Right hindlimb (tissue), 1 donor: ENCODE measurements around the gene NLGN3.
"Not testable (repeated sequence)": the region's sequence is repeated elsewhere in the genome, so short reads cannot be mapped to it uniquely, and the experiment has no call there.

Experiments used
- DNase-seq: peaks from one replicate; pipeline ENCODE4 v3.0.0-alpha.2; 2018

Gene NLGN3

DNA sequence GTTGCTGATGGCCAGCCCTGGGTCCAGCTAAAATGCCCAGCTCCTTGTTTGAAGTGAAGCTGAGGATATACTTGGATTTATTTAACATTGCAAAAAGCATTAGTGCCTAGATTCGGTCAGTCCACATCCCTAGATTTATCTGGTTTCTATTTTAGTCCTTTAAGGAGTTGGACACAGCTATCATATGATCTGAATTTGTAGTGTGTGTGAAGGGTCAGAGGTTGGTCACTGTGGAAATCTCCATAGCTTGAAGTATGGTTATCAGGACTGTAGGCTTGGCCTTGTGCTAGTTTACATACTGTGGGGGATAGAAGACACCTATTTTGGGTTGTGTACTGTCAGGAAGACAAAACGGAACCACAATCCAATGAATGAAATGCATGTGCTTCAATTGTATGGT lies 28.8 kb downstream of the NLGN3 start:
- DNase-seq = no peak

DNA sequence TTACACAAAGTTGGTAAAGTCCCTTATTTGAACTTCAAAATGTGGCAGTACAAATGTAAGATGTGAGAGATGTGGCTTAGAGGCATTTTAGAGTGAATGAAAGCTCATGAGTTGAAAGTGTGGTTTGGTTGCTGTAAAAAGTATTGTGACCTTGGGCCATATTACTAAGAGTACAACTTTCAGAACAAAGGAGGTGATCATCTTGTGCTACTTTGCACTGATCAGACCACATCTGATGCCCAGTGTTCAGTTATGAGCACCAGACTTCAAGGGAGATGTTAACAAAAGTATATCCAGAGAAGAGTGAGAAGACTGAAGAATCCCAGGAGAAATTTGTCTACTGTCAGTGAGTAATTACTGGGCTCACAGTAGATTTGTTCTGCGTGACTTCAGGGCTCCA lies 30.2 kb downstream of the NLGN3 start:
- DNase-seq = no peak

DNA sequence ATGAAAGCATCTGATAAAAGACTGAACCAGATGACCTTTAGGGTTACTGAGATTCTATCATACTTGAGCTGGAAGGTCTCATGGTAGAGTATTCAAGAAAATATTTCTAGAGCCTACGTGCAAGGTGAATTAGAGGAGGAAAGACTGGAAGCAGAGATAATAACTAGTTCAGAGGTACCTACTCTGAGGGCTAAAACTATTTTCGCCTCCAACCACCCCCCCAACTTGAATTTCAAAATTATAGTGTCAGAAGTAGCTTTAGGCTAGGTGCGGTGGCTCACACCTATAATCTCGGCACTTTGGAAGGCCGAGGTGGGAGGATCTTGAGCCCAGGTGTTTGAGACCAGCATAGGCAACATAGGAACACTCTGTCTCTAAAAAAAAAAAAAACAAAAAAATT lies 30.9 kb downstream of the NLGN3 start:
- no peak for DNase-seq

DNA sequence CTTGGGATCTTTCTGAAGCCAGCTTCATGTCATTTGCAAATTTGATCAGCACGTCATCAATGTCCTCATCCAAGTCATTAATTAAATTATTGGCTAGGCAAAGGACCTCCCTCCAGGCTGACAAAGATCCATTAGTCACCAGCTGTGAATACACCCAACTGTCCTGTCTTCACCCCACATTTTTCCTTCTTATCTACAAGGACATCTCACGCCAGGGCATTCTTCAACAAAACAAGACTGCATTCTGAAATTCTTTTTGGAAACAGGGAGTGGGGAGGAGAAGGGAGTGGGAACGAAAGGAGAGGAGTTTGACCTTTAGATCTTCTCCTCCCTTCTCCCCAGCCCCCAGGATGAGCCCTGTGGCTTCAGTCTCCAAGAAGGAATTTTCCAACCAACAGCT lies 32.7 kb downstream of the NLGN3 start:
- DNase-seq = no peak

- peak; percentile 57 for DNase-seq
Measured at GRCh38 chrX:71178908-71179307, 34.3 kb downstream of the NLGN3 start.

DNA sequence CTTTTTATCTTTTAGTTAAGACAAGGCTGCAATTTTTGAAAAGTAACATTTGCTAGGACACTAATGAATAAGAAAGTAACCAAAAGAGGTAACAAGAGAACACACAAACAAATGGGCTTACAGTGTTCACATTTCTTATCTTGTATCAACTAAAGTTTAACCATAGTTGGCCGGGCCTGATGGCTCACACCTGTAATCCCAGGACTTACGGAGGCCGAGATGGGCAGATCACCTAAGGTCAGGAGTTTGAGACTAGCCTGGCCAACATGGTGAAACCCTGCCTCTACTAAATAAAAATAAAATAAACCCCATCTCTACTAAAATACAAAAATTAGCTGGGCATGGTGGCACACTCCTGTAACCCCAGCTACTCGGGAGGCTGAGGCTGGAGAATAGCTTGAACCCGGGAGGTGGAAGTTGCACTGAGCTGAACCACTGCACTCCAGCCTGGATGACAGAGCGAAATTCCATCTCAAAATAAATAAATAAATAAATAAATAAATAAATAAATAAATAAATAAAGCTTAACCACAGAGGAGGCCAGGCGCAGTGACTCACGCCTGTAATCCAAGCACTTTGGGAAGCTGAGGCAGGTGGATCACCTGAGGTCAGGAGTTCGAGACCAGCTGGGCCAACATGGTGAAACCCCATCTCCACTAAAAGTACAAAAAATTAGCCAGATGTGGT lies 36.1 kb downstream of the NLGN3 start:
- not testable (repeated sequence) for DNase-seq

GRCh38 chrX:71181558-71181909 lies 36.9 kb downstream of the NLGN3 start:
- DNase-seq = no peak

GRCh38 chrX:71181910-71182799 lies 37.5 kb downstream of the NLGN3 start:
- peak; percentile 93 for DNase-seq

DNA sequence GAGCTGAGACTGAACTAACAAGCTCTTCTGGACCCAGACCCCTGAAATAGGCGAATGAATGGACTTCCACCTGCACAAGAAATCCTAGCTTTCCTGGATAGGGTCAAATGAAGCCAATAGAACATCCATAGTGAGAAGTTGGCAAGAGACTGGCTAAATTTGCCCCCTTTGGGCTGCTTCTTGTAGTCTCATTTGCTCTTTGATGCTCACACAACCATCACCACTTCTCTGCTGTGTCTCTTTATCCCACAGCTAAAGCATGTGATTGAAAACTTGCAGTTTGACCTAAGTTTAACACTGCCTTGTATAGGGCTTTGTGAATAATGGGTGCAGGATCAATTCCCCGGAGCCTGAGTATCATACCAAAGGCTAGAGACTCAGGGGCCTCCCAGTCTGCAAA lies 38.2 kb downstream of the NLGN3 start:
- no peak for DNase-seq

GRCh38 chrX:71183341-71183740 lies 38.7 kb downstream of the NLGN3 start:
- DNase-seq = peak; percentile 44

GRCh38 chrX:71184092-71184491 lies 39.5 kb downstream of the NLGN3 start:
- no peak for DNase-seq

DNA sequence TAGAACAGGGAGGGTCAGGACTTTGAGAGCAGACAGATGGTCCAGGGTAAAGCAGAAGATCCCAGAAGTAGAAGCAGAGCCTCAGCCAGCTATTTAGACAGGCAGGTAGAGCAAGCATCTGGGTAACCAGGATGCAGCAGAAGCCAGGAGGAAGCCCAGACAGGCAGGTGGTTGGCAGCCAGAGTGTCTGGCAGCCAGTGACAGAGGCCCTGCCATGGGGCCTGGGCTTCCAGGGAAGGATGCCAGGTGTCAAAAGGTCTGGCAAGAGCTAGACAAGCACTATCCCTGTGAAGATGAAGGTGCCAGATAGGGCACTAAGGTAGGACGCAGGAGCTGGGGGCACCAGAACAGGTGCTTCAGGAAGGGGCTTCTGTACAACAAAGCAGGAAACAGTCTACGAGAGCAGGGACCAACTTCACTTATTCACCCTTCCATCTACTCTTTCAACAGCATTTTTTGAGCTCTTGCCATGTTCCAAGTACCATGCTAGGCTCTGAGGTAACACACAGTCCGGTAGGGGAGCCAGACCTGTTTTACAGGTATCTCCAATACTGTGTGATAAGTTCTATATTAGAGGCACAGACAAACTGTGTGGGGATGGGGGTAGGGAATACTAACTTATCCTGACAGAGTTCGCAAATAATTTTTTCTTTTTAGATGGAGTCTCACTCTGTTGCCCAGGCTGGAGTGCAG lies 40.3 kb downstream of the NLGN3 start:
- no peak for DNase-seq

- DNase-seq = no peak
Measured at GRCh38 chrX:71191248-71191647, 46.6 kb downstream of the NLGN3 start.

DNA sequence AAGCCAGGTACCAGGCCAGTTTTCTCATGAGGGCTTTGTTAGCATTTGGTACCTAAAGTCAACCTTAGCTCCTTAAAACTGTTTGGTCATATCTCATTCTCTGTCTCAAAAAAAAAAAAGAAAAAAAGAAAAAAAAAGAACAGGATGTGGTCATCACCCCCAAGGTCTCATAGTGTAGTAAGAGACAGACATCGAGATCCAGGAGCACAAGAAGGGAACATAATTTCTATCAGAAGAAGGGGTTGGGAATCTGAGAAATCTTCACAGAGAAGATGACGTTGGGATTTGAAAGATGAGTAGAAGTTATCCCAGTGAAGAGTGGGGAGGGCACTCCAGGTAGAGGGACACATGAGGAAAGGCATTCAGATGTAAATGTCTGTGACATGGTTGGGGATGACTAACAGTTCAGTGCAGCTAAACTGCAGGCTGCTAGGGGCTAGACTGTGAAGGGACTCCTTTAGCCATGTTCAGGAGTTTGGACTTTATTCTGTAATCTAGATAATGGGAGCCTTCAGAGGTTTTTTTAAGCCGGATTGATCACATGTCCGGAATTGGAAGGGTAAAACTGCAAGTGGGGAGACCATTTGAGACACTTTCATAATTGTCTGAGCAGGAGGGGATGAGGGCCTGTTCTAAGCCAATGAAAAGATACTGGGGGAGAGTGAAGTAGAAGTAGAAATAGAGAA lies 51.5 kb downstream of the NLGN3 start:
- DNase-seq = no peak

DNA sequence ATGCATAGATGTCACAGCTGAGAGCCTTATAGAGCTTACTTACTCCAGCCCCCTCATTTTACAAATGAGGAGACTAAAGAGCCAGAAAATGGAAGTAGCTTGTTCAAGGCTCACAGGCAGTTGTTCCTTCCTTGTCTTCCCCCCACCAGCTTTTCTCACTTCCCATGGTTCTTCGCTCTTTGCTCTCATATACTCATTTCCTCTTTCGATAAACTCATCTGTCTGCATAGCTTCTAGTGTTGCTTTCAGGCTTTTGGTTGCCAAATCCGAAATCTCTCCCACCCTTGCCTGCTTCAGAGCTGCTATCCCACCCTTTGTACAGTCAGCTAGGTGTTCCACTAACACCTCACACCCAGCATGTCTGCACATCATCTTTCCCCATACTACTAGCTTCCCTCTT lies 53.4 kb downstream of the NLGN3 start:
- no peak for DNase-seq

- no peak for DNase-seq
Measured at GRCh38 chrX:71199252-71200008, 54.8 kb downstream of the NLGN3 start.

- no peak for DNase-seq
Measured at GRCh38 chrX:71210816-71211215, 66.2 kb downstream of the NLGN3 start.

DNA sequence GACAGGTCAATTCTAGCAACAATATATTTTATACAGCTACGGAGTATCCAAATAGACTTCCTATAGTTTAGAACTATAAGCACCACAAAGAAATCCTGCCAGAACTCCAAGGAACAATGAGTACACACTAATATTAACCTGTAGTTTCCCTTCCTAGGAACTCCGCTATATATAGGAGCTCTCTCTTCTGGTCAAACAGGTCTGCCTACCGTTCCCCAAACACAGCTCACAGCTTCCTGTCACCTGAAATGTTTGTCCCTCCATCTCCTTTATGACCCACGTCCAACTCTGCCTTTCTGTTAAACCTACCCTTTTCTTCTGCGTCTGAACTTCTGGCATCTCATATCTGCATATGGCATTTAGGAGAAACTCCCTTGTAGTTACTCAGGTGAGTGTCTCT lies 67.9 kb downstream of the NLGN3 start:
- DNase-seq = no peak

DNA sequence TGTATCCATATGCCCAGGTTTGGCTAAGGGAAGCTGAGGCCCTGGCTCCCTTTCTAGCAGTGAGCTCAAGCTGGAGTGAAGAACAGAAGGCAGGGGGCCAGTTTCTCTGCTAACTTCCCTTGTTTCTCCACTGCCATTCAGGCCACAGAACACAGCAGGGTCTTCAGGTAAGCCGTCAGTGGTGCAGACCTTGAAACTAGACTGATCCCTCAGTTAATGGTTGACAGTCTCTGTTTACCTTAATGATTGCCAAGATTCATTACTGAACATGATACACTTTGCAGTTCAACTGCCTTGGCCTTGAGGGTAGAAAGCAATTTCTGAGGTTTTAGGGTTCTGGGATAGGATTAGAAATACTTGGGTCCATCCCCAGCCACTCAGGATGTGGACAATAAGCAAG lies 69.5 kb downstream of the NLGN3 start:
- no peak for DNase-seq

DNA sequence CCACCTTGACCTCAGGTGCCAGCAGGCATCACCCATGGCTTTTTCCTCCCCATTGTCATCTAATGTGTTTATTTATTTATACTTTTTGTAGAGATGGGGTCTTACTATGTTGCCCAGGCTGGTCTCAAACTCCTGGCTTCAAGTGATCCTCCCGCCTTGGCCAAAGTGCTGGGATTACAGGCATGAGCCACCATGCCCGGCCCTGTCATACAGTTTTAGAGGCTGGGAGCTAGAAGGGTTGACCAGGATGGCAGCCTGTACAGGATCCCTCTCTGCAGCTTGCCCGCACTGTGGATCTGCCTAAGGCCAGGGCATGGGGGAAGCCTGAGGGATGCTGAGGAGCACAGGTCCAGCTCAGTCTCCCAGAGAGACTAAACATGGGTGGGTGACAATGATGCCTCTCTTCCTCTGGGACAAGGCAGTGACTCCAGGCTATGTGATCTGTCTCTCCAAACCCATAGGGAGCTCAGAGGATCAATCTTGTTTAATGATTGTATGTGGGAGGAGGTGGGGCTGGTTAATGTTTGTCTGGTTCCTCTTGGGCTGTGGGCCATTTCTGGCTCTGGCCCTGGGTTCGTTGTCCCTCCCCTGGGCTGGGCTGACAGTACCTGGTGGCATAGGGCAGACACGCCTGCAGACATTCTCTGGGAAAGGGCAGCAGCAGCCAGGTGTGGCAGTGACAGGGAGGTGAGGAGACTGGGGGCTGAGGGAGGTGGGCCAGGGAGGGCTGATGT lies 70.1 kb downstream of the NLGN3 start:
- no peak for DNase-seq

- no peak for DNase-seq
Measured at GRCh38 chrX:71215338-71215912, 70.8 kb downstream of the NLGN3 start.
